ENCODE results near the gene AAGAB. TPM values are rescaled to one million over a fixed set of nuclear protein-coding genes. Genes with fewer than 3 reads are reported as not detected.

AAGAB gene
- total RNA-seq, 1 donor from 2014 or later: 48.2 TPM

DNA sequence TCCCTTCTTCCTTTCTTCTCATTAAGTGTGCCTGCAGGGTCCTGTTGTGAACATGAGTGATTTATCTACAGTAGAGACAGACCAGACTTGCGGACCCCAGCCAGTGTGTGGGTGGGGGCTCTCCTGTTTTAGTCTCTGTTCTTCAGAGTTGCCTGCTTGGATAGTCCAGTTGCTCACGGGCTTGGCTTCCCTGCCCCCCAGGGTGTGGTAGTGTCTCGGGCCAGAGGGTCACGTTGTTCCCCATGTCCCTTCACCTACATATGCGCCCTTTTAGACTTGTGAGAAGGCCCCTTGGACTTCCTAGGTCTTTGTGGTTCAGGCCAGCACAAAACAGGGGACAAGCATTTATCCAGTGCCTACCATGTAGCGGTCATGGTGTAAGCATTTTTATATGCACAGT is 85.8 kb downstream of the AAGAB start:
- TF ChIP-seq, protein P1, sequence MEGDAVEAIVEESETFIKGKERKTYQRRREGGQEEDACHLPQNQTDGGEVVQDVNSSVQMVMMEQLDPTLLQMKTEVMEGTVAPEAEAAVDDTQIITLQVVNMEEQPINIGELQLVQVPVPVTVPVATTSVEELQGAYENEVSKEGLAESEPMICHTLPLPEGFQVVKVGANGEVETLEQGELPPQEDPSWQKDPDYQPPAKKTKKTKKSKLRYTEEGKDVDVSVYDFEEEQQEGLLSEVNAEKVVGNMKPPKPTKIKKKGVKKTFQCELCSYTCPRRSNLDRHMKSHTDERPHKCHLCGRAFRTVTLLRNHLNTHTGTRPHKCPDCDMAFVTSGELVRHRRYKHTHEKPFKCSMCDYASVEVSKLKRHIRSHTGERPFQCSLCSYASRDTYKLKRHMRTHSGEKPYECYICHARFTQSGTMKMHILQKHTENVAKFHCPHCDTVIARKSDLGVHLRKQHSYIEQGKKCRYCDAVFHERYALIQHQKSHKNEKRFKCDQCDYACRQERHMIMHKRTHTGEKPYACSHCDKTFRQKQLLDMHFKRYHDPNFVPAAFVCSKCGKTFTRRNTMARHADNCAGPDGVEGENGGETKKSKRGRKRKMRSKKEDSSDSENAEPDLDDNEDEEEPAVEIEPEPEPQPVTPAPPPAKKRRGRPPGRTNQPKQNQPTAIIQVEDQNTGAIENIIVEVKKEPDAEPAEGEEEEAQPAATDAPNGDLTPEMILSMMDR (IDR thresholded peaks at IDR 0.05; ENCODE audit: insufficient read depth, low read length, poor library complexity, severe bottlenecking): no peak
- Histone ChIP-seq H3K36me3 (ENCODE audit: control insufficient read depth, insufficient read depth, low read length) (no peaks in the 10 kb centered on the region), H3K4me3 (ENCODE audit: low read depth, low read length) (no peak overlapping the region), H3K27me3 (ENCODE audit: control insufficient read depth, insufficient read depth, low read length) (no peaks in the 10 kb centered on the region)
- no peak for DNase-seq (ENCODE audit: low read depth)

DNA sequence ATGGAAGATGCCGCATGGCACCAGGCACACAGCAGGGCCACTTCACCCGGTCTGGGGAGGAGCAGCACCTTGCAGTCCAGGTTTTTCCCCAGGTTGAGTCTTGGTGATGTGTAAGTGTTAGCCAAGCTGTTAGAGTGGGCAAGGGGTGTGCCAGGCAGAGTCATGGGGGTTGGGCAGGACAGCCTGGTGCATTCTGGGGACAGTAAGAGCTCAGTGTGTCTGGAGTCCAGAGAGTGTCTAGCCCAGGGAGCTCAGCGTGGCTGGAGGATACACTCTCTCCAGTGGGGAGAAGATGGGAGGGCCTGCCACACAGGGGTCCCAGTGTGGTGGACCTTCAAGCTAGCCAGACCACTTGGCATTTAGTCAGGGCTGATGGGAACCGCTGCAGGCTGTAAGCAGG is 87.4 kb downstream of the AAGAB start:
- H3K4me3 ChIP-seq (ENCODE audit: low read depth, low read length): no peak overlapping the region
- DNase-seq (ENCODE audit: low read depth): no peak
- H3K36me3 ChIP-seq (ENCODE audit: control insufficient read depth, insufficient read depth, low read length): no peaks in the 10 kb centered on the region
- TF ChIP-seq, protein P1 (IDR thresholded peaks at IDR 0.05; ENCODE audit: insufficient read depth, low read length, poor library complexity, severe bottlenecking): no peak
- H3K27me3 ChIP-seq (ENCODE audit: control insufficient read depth, insufficient read depth, low read length): no peaks in the 10 kb centered on the region

DNA sequence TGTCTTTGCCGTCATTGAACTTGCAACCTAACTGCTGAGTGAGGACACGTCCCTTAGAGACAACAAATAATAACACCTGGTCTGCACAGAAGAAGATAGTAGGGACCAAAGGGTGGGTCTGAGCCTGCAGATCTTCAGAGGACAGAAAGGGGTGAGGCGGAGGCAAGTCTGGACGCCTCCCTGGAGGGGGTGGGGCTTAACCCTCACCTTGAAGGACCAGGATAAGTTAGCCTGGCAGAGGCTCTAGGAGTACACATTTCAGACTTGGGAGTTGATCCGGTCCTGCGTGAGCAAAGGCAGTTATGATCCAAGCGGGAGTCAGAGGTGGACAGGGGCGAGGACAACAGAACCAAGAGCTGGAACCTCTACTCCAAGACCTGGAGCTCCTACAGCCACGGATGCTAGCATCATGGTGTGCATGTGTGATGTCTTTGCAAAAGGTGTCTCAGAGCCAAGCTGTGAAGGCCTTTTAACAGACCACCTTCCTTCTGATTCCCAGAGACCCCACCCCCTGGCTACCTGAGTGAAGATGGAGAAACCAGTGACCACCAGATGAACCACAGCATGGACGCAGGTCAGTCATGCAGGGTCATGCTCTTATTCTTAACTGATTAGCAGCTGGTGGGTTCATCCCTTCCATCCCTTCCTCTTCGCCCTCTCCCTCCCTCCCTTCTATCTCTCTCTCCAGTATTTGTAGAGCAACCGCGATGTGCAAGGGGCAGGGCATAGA is 88.0 kb downstream of the AAGAB start:
- Histone ChIP-seq H3K27me3 (ENCODE audit: control insufficient read depth, insufficient read depth, low read length) (no peaks in the 10 kb centered on the region), H3K4me3 (ENCODE audit: low read depth, low read length) (no peak overlapping the region), H3K36me3 (ENCODE audit: control insufficient read depth, insufficient read depth, low read length) (no peaks in the 10 kb centered on the region)
- no peak for DNase-seq (ENCODE audit: low read depth)
- TF ChIP-seq, protein P1 (IDR thresholded peaks at IDR 0.05; ENCODE audit: insufficient read depth, low read length, poor library complexity, severe bottlenecking): no peak

DNA sequence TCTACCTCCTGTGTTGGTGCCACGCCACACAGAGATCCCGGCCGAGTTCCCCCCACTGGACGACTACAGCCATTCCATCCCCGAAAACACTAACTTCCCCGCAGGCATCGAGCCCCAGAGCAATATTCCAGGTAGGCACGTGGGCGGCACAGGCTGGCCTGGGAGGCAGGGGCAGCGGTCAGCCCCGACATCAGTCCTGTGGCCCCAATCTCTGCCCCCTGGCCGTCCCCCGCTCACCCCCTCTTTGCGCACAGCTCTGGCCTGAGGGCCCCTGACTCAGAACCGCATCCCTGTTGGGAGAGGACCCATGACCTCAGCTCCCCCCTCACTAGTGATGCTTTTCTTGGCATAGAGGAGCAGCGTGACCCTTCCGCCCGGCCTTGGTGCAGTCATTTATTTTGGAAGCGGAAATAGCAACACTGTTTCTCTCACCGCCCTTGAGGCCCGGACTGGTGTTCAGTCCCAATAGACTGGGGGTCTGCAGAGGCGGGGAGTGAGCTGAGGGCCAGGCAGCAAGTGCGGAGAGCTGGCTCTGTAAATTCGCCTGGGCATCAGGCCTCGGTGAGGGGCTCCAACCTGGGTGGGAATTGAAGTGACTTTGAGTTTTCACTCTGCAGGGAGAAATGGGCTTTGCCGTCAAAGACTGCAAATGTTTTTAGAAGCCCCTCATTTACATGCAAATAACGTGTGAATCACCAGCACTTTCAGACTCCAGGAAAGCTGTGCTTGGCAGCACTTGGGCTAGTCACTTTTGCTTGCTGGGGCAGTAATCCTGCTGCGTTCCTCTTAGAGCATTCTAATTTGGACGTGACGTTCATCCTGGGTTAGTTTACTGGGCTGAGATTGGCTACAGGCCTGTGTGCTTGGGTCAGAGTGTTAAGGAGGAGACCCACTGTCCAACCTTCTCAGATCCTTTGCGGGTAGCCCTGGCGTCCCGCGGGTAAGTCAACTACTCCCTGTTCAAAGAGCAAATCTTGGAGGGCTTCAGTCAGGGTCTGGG is 88.9 kb downstream of the AAGAB start:
- no peak overlapping the region for H3K4me3 ChIP-seq (ENCODE audit: low read depth, low read length)
- TF ChIP-seq, protein P1 (IDR thresholded peaks at IDR 0.05; ENCODE audit: insufficient read depth, low read length, poor library complexity, severe bottlenecking): no peak
- DNase-seq (ENCODE audit: low read depth): no peak
- H3K36me3 ChIP-seq (ENCODE audit: control insufficient read depth, insufficient read depth, low read length): no peaks in the 10 kb centered on the region
- H3K27me3 ChIP-seq (ENCODE audit: control insufficient read depth, insufficient read depth, low read length): no peaks in the 10 kb centered on the region

DNA sequence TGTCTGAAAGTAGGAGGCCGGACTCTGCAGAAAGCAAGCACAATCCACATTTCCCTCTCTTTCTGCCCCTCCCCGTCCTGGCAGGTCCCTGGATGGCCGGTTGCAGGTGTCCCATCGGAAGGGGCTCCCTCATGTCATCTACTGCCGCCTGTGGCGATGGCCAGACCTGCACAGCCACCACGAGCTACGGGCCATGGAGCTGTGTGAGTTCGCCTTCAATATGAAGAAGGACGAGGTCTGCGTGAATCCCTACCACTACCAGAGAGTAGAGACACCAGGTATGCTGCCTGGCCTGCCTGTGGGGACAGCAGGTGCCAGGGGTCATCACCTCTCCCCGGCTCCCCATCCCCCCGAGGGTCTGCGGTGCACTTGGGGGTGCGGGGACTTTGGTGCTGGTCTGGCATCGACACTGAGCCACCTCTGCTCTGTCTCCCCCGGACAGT is 89.6 kb downstream of the AAGAB start:
- TF ChIP-seq, protein P1 (IDR thresholded peaks at IDR 0.05; ENCODE audit: insufficient read depth, low read length, poor library complexity, severe bottlenecking): no peak
- H3K27me3 ChIP-seq (ENCODE audit: control insufficient read depth, insufficient read depth, low read length): no peaks in the 10 kb centered on the region
- no peaks in the 10 kb centered on the region for H3K36me3 ChIP-seq (ENCODE audit: control insufficient read depth, insufficient read depth, low read length)
- H3K4me3 ChIP-seq (ENCODE audit: low read depth, low read length): no peak overlapping the region
- no peak for DNase-seq (ENCODE audit: low read depth)

All from kidney epithelial cell (primary cell).